DMS53 (cell line): ENCODE data around the gene GALNT13.

Experiments used
- DNase-seq: peaks from one replicate; lab custom pipeline; 2025; lab: John Stamatoyannopoulos, UW

GALNT13 gene

DNA sequence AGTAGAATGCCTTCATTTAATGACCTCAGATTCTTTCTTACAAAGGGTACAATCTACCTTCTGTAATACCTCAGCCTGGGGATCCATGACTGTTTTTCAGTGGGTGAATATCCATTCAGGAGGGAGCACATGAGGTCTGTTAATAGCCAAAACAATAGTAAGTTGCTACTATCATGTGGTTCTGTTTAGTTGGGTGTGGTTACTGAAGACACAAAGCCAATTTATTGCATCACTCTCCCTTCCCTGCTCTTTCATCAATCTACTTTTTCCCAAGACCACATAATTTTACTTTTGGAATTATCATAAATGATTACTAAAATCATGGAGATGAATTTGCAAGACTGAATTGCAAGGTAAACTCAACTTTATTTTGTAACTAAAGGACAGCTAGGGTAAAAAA, 254.2 kb downstream of the GALNT13 start:
- no peak for DNase-seq

- DNase-seq = no peak
Observed at GRCh38 chr2:154130821-154131220, 259.1 kb downstream of the GALNT13 start.

DNA sequence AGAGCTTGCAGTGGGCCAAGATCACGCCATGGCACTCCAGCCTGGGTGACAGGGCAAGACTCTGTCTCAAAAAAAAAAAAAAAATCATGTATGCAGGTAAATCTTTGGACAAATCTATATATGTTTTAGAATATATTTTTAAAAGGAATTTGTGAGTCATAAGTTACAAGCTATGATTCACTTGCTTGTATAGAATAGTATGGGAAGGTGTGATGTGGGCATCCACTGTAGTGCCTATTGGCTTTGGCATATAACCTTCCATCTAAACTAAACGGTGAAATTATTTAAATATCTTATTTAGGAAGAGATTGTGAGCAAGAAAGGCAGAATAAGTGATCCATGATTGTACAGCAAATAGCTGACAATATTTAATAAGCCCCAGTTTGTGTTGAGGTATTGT, 261.1 kb downstream of the GALNT13 start:
- no peak for DNase-seq

GRCh38 chr2:154133823-154134222, 262.1 kb downstream of the GALNT13 start:
- no peak for DNase-seq

DNA sequence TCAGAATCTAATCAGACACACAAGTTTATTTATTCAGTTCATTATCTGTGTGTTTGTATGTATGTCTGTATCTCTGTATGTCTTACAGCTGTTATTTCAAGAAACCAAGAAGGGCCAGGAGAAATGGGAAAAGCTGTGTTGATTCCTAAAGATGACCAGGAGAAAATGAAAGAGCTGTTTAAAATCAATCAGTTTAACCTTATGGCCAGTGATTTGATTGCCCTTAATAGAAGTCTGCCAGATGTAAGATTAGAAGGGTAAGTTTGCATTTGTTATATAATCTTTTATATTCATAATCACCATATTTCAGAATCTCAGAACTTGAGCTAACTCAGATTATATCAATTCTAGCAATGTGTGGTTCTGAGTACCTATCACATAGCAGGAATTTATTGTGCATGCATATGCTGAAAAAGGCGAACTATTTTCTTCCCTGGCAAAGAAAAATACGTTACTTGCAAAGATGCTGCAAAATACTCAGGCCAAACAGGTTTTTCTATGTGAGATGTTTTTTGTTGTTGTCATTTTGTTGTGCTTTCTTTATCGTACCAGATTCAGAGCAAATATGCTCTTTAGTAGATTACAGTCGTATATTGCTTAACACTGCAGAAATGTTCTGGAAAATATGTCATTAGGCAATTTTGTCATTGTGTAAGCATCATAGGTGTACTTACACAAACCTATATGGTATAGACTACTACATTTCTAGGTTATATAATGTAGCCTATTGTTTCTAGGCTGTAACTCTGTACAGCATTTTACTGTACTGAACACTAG, 268.7 kb downstream of the GALNT13 start:
- DNase-seq = no peak

- DNase-seq = peak; percentile 19
Observed at GRCh38 chr2:154142480-154142879, 270.8 kb downstream of the GALNT13 start.

DNA sequence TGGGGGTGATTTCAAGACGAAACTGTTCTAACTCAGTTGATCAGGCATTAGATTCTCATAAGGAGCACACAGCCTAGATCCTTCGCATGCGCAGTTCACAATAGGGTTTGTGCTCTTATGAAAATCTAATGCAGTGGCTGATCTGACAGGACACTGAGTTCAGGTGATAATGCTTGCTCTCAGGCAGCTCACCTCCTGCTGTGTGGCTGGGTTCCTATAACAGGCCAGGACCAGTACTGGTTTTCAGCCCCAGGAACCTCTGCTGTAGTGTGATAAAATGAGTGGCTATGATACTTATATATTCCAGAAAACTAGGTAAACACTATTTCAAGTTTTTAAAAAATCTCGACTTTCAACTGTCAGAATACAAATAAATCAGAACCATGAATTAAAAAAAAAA, 271.4 kb downstream of the GALNT13 start:
- no peak for DNase-seq

DNA sequence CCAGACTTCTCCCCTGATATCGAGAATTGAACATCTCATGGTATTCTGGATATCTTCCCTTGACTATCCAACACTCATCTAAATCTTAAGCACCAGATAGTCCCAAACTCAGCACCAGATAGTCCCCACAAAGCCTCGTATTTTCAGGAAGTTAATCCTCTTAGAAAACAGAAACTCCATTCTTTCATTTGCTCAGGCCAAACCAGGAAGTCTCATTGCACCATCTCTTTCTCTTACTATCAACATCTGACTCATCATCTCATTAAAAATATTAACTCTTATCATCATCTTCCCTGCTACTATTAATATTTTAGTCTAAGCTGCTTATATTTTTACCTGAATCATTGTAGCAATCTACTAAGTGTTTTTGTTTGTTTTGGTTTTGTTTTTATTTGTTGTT, 286.4 kb downstream of the GALNT13 start:
- DNase-seq = peak; percentile 48

DNA sequence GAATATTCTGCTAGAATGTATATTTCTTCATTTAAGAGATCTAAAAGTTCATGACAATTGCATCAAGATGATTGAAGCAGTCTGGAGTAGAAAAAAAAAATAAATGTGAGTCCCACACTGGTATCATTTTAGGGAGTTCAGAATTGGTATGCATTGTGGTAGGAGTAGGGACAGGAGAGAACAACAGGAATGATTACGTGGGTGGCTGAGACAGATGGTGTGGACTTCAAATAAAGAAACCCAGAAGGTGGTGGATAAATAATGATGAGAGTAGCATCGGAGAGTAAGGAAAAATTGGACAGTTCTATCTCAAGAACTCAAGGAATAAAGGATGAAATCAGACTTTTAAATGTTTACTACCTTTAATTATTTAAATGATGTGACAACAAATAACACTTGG, 289.6 kb downstream of the GALNT13 start:
- no peak for DNase-seq

GRCh38 chr2:154170400-154170799, 298.7 kb downstream of the GALNT13 start:
- no peak for DNase-seq

- no peak for DNase-seq
Observed at GRCh38 chr2:154173164-154173563, 301.4 kb downstream of the GALNT13 start.

GRCh38 chr2:154173919-154174318, 302.2 kb downstream of the GALNT13 start:
- DNase-seq = no peak

DNA sequence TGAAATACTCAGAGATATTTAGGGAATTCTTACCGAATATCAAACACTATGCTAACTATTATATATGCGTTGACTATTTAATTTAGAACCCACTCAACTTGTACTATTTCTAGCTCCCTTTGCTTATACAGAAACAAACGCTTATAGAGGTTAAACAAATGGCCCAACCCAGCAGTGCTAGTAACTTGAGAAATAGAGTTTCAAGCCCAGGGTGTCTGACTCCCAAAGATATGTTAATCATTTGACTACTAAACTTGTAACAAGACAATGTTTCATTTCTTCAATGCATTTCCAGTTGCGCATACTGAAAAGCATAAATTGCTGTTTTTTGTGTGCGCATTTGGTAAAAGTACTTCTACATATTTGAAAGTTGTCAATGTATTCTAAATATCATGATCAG, 310.3 kb downstream of the GALNT13 start:
- no peak for DNase-seq

DNA sequence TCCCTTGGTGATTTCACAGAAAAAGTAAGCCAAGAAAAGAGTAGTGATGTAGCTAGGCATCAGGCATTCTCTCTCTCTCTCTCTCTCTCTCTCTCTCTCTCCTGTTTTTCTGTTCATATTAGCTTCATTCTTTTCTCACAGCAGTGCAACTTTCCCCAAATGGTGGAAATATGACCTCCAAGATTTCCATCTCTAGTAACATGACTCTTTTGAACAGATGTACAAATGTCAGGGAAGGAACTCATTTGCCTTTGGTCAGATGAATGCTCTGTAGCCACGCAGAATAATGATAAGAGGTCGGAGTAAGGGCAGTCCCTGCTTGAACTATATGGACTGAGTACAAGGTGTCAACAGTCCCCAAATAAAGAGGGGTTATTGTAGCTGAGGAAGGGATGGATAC, 316.2 kb downstream of the GALNT13 start:
- DNase-seq = no peak

DNA sequence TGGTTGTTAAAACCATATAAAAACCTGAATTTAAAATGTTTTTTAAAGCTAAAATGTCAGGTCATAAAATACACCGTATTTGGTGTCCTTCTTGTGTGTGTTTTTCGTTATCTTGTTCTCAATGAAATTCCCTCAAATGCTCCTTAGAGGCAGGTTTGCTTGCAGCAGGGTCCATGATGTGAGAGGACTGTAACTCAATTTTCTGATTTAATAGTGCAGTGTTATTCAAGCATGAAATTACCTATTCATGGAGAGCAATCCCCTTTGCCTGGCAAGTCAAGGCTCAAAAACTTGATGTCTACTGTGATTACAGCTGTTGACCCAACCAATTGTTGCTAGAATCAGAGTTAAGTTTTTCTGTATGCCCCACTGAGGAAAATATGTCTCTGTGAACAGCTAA, 318.2 kb downstream of the GALNT13 start:
- DNase-seq = peak; percentile 19

DNA sequence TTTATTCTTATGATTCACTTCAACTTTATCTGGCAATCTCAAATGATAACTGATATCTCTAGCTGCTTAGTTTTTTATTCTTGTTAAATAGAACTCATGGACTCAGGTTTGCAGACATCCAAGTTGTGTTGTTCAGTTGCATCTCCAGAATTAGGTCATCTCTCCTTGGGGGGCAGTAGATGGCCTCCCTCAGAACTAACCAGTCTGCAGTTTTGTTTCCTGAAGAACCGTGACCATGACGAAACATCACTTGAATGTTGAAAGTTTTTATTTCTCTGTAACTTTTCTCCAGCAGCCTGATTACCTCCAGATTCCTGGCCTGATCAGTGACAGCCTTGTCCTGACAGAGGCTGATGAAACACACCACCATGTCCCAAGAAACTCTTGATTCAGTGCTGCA, 321.5 kb downstream of the GALNT13 start:
- DNase-seq = no peak

- no peak for DNase-seq
Observed at GRCh38 chr2:154194909-154195643, 323.4 kb downstream of the GALNT13 start.

DNA sequence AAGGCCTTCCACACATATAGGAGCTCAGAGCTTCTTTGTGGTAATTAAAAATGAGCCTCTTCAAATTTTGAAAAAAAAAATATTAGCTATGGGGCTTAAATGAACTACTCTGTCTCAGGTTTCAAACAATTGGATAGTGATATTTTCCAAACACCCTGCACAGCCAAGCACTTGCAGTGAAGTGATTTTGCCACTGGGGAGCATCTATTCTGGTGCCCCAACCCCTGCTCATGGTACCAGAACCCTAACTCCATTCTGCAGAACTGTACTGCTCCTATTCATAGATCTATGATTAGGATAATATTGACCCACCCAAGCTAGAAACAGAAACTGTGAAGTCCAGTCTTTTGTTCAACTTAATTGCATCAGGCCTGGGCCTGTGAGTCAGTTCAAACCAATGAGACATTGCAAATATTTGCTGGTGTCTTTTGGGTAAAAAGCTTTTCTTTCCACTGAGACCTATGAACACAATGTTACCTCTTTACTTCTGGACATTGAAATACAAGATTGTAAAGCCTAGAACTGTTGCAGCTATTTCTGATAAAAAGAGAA, 324.0 kb downstream of the GALNT13 start:
- DNase-seq = peak; percentile 50

DNA sequence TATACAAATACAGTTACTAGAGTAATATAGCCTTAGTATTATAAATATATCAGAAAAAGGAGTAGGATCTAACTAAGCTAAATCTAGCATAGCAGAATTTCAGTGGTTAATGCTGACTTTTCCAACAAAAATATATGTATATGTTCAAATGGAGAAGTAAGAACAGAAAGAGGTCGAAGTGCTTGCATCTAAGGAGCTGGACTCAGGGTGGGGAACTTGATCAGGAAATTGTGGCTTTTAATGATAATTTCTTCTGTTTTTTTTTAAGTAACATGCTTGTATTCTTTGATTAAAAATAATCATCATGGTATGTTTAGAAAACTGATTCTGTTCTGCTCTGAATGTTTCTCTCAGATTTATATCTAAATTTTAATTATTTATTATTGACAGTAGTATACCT, 327.1 kb downstream of the GALNT13 start:
- DNase-seq = no peak

DNA sequence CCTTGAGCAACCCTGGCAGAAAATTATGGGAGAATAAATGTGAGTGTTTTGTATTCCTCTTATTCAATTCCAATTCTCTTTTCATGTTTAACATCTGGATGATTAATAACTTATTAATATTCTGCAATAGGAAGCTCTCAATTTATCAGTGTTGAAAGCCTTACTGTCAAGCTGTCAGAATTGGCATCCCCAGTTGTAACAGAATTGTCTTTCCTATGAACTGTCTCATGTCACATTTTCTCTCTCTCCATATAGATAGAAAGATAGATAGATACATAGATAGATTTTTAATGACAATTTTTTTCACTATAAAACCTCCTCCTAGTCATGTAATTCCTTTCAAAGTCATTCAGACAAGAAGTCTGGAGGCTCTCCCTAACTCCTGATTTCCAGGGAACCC, 331.5 kb downstream of the GALNT13 start:
- DNase-seq = no peak

GRCh38 chr2:154203902-154204301, 332.2 kb downstream of the GALNT13 start:
- DNase-seq = no peak

GRCh38 chr2:154207288-154208047, 335.7 kb downstream of the GALNT13 start:
- peak; percentile 39 for DNase-seq

DNA sequence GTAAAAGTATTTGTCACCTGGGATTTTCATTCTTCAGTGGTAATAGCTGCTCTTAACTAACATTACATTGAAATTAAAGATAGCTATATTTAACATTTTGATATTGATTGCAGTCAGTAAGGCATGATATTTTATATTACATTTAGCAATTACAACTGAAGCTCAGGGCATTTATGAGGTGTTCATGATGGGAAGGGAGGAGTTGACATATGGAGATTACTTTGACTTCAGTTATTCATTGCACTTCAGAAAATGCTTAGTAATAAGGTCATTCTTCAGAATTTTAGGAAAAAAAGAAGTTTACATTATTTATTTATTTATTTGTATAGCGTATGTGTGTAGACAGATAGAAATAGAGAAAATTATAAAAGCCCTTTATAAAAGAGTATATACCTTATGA, 352.0 kb downstream of the GALNT13 start:
- no peak for DNase-seq
